WTC11 (cell line): ENCODE results near the gene MX1. TPM values are rescaled to one million over a fixed set of nuclear protein-coding genes. Genes with fewer than 3 reads are reported as not detected.

Experiments used
- ATAC-seq: fragments of 200-7000 bp; cut with Tn5 transposase; 2 replicates; pipeline ENCODE4 v1.10.0; 2021; ENCODE audit warnings: mild to moderate bottlenecking, moderate library complexity
- CTCF ChIA-PET: fragments of 300-600 bp; sonication (Branson Sonifier 250); formaldehyde crosslinking; loops from one replicate; lab custom pipeline; 2021; ENCODE audit warnings: antibody characterized with exemption; lab: Charles Lee
- POLR2A ChIA-PET: fragments of 350-600 bp; sonication (Branson Sonifier 250); formaldehyde crosslinking; loops from one replicate; lab custom pipeline; 2021; ENCODE audit warnings: antibody characterized with exemption; lab: Charles Lee
- DNase-seq: peaks from one replicate; pipeline ENCODE4 v3.0.0; 2021; ENCODE audit warnings: low spot score
- H3K27ac Mint-ChIP-seq: 2 replicates; pipeline ENCODE4 v1.8.0; 2021; ENCODE audit warnings: mixed read lengths
- H3K27me3 Mint-ChIP-seq: 2 replicates; pipeline ENCODE4 v1.8.0; 2021; ENCODE audit warnings: low read depth, mild to moderate bottlenecking, moderate library complexity, mixed read lengths
- H3K36me3 Mint-ChIP-seq: 2 replicates; pipeline ENCODE4 v1.8.0; 2021; ENCODE audit warnings: mixed read lengths
- H3K4me1 Mint-ChIP-seq: 2 replicates; pipeline ENCODE4 v1.8.0; 2022; ENCODE audit warnings: mixed read lengths
- H3K4me3 Mint-ChIP-seq: 2 replicates; pipeline ENCODE4 v1.8.0; 2021; ENCODE audit warnings: mild to moderate bottlenecking, moderate library complexity, mixed read lengths
- H3K9me3 Mint-ChIP-seq: 2 replicates; pipeline ENCODE4 v1.8.0; 2021; ENCODE audit warnings: mixed read lengths
- AR ChIP-seq: fragments of 250-450 bp; sonication (Bioruptor Pico); IDR thresholded peaks from 2 replicates; pipeline ENCODE4 v1.9.0; 2021; ENCODE audit warnings: mild to moderate bottlenecking
- CDX4 ChIP-seq: fragments of 250-450 bp; sonication (Bioruptor Pico); IDR thresholded peaks from 2 replicates; pipeline ENCODE4 v1.9.0; 2021; ENCODE audit warnings: moderate library complexity, mild to moderate bottlenecking, inconsistent platforms, borderline replicate concordance
- ELF4 ChIP-seq: sonication (generic); formaldehyde crosslinking; IDR thresholded peaks from 2 replicates; pipeline ENCODE4 v1.8.1; 2022; ENCODE audit warnings: low read depth, mild to moderate bottlenecking, moderate library complexity, missing genetic modification reagents
- GTF2I ChIP-seq: fragments of 250-450 bp; sonication (Bioruptor Pico); conservative IDR thresholded peaks from 2 replicates; pipeline ENCODE4 v1.4.0; 2021; ENCODE audit warnings: mild to moderate bottlenecking
- HMGA2 ChIP-seq: fragments of 250-450 bp; sonication (Bioruptor Pico); IDR thresholded peaks from 2 replicates; pipeline ENCODE4 v1.4.0; 2021; ENCODE audit warnings: mild to moderate bottlenecking, moderate library complexity
- IRF2 ChIP-seq: sonication (generic); formaldehyde crosslinking; IDR thresholded peaks from 2 replicates; pipeline ENCODE4 v1.8.0; 2022; ENCODE audit warnings: low read depth, missing genetic modification reagents, borderline replicate concordance
- MXD4 ChIP-seq: fragments of 250-450 bp; sonication (Bioruptor Pico); IDR thresholded peaks from 2 replicates; pipeline ENCODE4 v1.8.0; 2021; ENCODE audit warnings: mild to moderate bottlenecking, moderate library complexity, borderline replicate concordance
- NR2C2 ChIP-seq: sonication (generic); formaldehyde crosslinking; IDR thresholded peaks from 2 replicates; pipeline ENCODE4 v1.8.0; 2022; ENCODE audit warnings: mild to moderate bottlenecking, missing genetic modification reagents
- PRDM15 ChIP-seq: sonication (generic); formaldehyde crosslinking; IDR thresholded peaks from 2 replicates; pipeline ENCODE4 v1.8.0; 2022; ENCODE audit warnings: missing genetic modification reagents
- PRRX2 ChIP-seq: fragments of 250-450 bp; sonication (Bioruptor Pico); IDR thresholded peaks from 2 replicates; pipeline ENCODE4 v1.8.0; 2021; ENCODE audit warnings: mild to moderate bottlenecking
- RELA ChIP-seq: sonication (generic); formaldehyde crosslinking; IDR thresholded peaks from 2 replicates; pipeline ENCODE4 v1.8.1; 2022; ENCODE audit warnings: missing genetic modification reagents, mild to moderate bottlenecking, borderline replicate concordance
- SP1 ChIP-seq: sonication (generic); formaldehyde crosslinking; conservative IDR thresholded peaks from 2 replicates; pipeline ENCODE4 v1.8.1; 2022; ENCODE audit warnings: missing genetic modification reagents
- TEAD1 ChIP-seq: sonication (generic); formaldehyde crosslinking; IDR thresholded peaks from 2 replicates; pipeline ENCODE4 v1.8.0; 2022; ENCODE audit warnings: mild to moderate bottlenecking, missing genetic modification reagents
- ZNF263 ChIP-seq: sonication (generic); formaldehyde crosslinking; IDR thresholded peaks from 2 replicates; pipeline ENCODE4 v1.8.1; 2022; ENCODE audit warnings: low read depth, mild to moderate bottlenecking, moderate library complexity, missing genetic modification reagents
- ZNF416 ChIP-seq: fragments of 250-450 bp; sonication (Bioruptor Pico); IDR thresholded peaks from 2 replicates; pipeline ENCODE4 v1.9.0; 2021; ENCODE audit warnings: mild to moderate bottlenecking, inconsistent platforms
- total RNA-seq: library from RNA; stranded (reverse); gene quantifications from 3 replicates; pipeline ENCODE4 v1.2.3, GENCODE V29; 2021
- TF ChIP-seq, protein P1 (sequence below): sonication (generic); formaldehyde crosslinking; IDR thresholded peaks from 2 replicates; pipeline ENCODE4 v1.8.1; 2022; ENCODE audit warnings: mild to moderate bottlenecking, moderate library complexity, missing genetic modification reagents
- TF ChIP-seq, protein P2 (sequence below): sonication (generic); formaldehyde crosslinking; IDR thresholded peaks from 2 replicates; pipeline ENCODE4 v1.8.0; 2022; ENCODE audit warnings: mild to moderate bottlenecking, missing genetic modification reagents
- TF ChIP-seq, protein P3 (sequence below): sonication (generic); formaldehyde crosslinking; IDR thresholded peaks from 2 replicates; pipeline ENCODE4 v1.8.1; 2023; ENCODE audit warnings: mild to moderate bottlenecking, missing genetic modification reagents, moderate library complexity

Gene MX1
- total RNA-seq, 1 experiment from 2014 or later, result 3.6 TPM

- no peak overlapping the region for H3K4me3 Mint-ChIP-seq
- peaks cover 17% of the 10 kb centered on the region for H3K4me1 Mint-ChIP-seq
- ATAC-seq (peak; percentile 93), DNase-seq (peak; percentile 70)
- no peak overlapping the region for H3K27ac Mint-ChIP-seq
- no peaks in the 10 kb centered on the region; the same call in 1 of the 2 replicates for H3K27me3 Mint-ChIP-seq
- TF ChIP-seq PRDM15 (CRISPR knock-in tag) (no peak), CDX4 (no peak)
- TF ChIP-seq, protein P1, sequence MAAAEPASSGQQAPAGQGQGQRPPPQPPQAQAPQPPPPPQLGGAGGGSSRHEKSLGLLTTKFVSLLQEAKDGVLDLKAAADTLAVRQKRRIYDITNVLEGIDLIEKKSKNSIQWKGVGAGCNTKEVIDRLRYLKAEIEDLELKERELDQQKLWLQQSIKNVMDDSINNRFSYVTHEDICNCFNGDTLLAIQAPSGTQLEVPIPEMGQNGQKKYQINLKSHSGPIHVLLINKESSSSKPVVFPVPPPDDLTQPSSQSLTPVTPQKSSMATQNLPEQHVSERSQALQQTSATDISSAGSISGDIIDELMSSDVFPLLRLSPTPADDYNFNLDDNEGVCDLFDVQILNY (CRISPR knock-in tag), result no peak
- POLR2A ChIA-PET, result no interaction called here
- CTCF ChIA-PET, result interaction anchor here (0.8 to 4.6 kb wide), 6 partner anchors 18 to 177 kb away, joined by 3 to 59 read pairs (median 3); no protein-coding TSS in a partner anchor
- H3K36me3 Mint-ChIP-seq, result peaks cover 35% of the 10 kb centered on the region
- H3K9me3 Mint-ChIP-seq, result peaks cover 24% of the 10 kb centered on the region
Observed at GRCh38 chr21:41460578-41461527, 34.8 kb downstream of the MX1 start.

GRCh38 chr21:41465176-41465781, 39.2 kb downstream of the MX1 start:
- H3K36me3 Mint-ChIP-seq, result peaks cover 46% of the 10 kb centered on the region
- H3K27ac Mint-ChIP-seq, result no peak overlapping the region
- DNase-seq (no peak), ATAC-seq (no peak)
- CTCF ChIA-PET, result no interaction called here
- H3K9me3 Mint-ChIP-seq, result peaks cover 24% of the 10 kb centered on the region
- H3K27me3 Mint-ChIP-seq, result no peaks in the 10 kb centered on the region; the same call in 1 of the 2 replicates
- POLR2A ChIA-PET, result no interaction called here
- no peak for TF ChIP-seq ZNF416 (CRISPR knock-in tag)
- no peak for TF ChIP-seq TEAD1 (CRISPR knock-in tag)
- TF ChIP-seq IRF2 (CRISPR knock-in tag), result no peak
- TF ChIP-seq GTF2I (CRISPR knock-in tag), result no peak
- TF ChIP-seq SP1 (CRISPR knock-in tag), result no peak
- no peak for TF ChIP-seq NR2C2 (CRISPR knock-in tag)
- H3K4me1 Mint-ChIP-seq, result peaks cover 18% of the 10 kb centered on the region
- no peak overlapping the region for H3K4me3 Mint-ChIP-seq

DNA sequence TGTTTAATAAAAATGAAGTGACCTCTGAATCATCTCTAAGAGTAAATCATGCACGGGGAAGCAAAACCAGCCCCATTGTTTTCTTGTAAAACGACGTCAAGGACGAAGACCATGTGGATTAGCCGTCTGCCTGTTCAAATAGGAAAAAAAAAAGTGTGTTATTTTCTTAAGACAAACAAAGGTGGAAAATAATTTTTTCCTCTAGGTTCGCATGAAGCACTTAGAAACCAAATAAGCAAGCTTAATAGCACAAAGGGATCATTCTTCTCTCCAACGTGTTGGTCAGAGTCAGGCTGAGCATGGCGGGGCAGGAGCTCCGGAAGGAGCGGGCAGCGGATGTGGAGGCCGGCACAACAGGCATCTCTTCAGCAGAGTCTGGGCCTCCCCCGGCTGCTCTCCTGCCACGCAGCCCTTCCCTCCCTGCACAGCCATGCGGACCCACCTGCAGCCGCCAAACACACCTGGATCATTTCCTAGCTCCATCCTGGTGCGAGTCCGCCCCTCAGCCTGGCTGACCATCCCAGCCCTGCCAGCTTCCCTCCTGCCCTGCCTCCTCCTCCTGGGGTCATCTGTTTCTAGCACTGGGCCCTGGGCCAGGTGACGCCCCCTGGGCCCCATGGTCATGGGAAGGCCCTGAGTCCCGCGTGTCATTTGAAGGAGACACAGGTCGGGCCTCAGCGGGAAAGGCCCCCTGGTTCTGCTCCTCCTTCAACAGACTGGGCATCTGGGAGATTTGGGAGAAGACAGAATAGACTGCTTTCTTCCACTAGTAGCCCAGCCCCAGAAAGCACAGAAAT, 40.2 kb downstream of the MX1 start:
- ChIA-PET POLR2A (no interaction called here), CTCF (no interaction called here)
- no peak overlapping the region for H3K4me3 Mint-ChIP-seq
- H3K27ac Mint-ChIP-seq, result no peak overlapping the region
- DNase-seq, result no peak
- H3K36me3 Mint-ChIP-seq, result peaks cover 52% of the 10 kb centered on the region
- no peaks in the 10 kb centered on the region; the same call in 1 of the 2 replicates for H3K27me3 Mint-ChIP-seq
- ATAC-seq, result no peak
- H3K4me1 Mint-ChIP-seq, result peaks cover 11% of the 10 kb centered on the region
- peaks cover 24% of the 10 kb centered on the region for H3K9me3 Mint-ChIP-seq
- TF ChIP-seq ELF4 (CRISPR knock-in tag), result no peak
- TF ChIP-seq MXD4 (CRISPR knock-in tag), result no peak
- TF ChIP-seq PRRX2 (CRISPR knock-in tag), result no peak
- TF ChIP-seq, protein P2, sequence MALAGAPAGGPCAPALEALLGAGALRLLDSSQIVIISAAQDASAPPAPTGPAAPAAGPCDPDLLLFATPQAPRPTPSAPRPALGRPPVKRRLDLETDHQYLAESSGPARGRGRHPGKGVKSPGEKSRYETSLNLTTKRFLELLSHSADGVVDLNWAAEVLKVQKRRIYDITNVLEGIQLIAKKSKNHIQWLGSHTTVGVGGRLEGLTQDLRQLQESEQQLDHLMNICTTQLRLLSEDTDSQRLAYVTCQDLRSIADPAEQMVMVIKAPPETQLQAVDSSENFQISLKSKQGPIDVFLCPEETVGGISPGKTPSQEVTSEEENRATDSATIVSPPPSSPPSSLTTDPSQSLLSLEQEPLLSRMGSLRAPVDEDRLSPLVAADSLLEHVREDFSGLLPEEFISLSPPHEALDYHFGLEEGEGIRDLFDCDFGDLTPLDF, result no peak
- TF ChIP-seq AR, result no peak
- TF ChIP-seq, protein P3, sequence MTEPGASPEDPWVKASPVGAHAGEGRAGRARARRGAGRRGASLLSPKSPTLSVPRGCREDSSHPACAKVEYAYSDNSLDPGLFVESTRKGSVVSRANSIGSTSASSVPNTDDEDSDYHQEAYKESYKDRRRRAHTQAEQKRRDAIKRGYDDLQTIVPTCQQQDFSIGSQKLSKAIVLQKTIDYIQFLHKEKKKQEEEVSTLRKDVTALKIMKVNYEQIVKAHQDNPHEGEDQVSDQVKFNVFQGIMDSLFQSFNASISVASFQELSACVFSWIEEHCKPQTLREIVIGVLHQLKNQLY, result no peak
- no peak for TF ChIP-seq HMGA2
- no peak for TF ChIP-seq ZNF263 (CRISPR knock-in tag)
- no peak for TF ChIP-seq SP1 (CRISPR knock-in tag)
- no peak for TF ChIP-seq RELA (CRISPR knock-in tag)
